HG02884 (cell line): Measurements from ENCODE around the gene PHF21B.

ENCODE experiments used
- ATAC-seq: cut with Tn5 transposase; IDR thresholded peaks from one replicate; pipeline ENCODE4 v1.9.1; 2021; ENCODE audit warnings: mild to moderate bottlenecking, moderate library complexity; ENCODE audit not compliant: unreplicated experiment

The PHF21B gene

DNA sequence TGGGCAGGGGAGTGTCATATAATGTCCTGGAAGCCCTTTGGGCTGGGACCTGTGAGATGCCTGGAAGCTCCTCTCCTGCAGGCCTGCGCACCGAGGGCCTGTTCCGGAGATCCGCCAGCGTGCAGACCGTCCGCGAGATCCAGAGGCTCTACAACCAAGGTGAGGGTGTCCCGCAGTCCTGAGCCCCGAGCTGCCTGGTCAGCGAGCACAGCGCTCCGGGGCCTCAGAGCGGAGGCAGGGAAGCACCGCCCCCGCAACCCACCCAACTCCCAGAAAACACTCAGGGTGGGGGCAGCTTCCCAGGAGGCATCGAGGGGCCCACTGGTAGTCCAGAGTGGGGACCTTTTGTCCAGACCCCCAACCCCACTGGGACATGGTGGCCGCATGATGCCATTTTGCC, 161.9 kb downstream of the PHF21B start:
- no peak for ATAC-seq

DNA sequence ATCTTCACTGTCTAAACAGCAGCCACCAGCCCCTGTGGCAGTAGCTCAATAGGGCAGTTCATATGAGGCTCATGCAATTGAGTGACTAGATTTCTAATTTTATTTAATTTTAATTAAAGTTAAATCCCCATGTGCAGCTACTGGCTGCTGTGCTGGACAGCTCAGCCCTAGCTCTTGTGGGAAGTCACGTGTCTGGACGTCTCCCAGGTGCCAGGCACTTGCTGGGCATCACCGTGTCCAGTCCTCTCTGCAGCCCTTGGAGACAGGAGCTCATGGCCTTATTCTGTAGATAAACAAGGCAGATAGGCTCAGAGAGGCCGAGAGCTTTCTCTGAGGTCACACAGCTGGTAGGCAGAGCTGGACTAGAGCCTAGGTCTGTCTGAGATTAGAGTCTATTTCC, 162.4 kb downstream of the PHF21B start:
- ATAC-seq, result no peak

DNA sequence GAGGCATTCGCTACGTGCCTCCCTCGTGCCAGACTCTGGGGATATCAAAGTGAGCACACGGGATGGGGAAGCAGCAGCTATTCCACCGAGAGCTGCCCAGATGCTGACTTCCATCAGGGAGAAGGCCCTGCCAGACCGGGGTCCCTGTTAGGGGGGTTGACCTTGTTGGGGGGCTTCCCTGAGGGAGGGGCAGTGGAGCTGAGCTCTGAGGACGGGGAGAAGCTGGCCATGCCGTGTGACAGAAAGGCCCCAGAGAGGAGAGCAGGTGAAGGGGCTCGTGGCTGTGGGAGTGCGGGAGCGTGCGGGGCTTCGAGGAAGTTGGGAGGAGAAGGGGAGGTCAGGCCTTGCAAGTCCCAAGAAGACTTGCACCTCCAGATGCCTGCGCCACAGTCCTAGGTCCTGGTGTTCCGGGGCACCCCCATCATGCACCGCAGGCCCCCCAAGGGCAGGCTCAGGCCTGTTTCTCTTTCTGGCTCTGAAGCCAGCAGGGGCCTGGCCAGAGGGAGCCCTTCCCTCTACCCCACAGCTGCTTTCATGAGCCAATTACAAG, 163.0 kb downstream of the PHF21B start:
- ATAC-seq, result no peak

DNA sequence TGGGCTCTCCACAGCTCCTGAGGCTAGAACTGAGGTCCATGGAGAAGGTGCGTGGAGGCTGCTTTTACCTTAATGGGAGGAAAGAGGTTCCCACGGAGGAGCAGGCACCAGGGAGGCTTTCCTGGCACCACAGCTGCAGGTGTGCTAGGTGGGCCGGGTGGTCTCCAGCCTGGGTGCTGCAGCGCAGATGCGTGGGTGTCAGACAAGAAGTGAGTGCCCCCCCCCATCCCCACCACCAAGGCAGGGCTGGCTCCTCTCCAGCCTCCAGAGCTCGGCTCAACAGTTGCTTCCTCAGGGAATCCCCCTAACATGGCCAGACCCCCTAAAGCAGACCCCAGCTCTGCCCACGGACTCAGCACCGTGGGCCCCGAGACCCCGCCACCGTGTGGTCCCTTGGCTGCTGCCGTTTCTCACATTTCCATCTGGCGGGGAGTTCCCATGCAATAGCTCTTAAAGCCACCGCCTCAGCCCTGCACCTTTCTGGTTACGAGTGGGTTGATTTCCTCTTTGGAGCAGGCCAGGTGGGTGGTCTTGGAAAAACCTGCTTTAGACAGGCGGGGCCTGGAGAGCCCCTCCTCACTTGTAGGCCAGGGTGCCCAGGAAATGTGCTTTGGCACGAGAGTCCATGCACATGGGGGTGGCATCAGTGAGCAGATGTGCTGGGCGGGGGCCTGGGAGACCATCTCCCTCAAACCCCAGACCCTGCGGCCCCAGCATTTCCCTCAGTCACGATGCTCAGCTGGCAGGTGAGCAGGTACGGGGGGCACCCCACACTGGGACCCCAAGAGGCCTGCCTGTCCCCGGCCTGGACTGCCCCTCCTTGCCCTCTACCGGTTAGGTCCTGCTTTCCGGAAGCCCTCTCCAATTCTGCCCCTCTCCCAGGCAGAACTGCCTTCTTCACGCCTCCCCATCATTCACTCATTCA, 163.7 kb downstream of the PHF21B start:
- no peak for ATAC-seq

DNA sequence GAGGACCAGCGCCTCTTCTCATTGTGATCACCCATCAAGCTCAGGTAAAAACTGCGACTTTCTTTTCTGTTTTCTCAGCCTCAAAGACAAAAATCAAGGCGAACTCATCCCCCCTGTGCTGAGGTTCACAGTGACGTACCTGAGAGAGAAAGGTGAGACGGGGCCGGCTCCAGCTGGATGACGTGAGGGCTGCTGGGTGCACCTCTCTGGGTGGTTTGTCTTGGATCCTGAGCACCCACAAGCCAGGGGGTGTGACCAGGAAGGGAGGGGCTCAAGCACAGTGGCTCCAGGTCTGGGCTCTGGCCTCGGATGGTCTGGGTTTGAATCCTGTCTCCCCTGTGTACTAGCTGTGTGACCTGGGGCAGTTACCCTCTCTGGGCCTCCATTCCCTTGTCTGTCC, 164.6 kb downstream of the PHF21B start:
- no peak for ATAC-seq

DNA sequence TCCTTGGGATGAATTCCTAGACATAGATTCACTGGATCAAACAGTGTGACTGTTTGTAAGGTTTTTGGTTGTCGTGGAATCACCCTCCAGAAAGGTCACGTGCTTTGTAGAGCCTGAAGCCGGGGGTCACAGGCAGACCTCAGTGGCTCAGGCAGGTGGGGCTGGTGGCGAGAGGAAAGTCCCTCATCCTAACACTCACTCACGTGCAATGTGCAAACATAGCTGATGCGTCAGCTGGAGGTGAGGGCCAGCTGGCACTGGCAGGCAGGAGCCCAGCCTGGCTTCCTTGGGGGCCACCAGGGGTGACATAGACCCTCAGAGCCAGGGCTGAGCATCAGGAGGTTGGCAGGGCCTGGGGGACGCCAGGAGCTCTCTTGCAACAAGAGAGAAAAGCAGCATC, 167.4 kb downstream of the PHF21B start:
- ATAC-seq, result no peak

DNA sequence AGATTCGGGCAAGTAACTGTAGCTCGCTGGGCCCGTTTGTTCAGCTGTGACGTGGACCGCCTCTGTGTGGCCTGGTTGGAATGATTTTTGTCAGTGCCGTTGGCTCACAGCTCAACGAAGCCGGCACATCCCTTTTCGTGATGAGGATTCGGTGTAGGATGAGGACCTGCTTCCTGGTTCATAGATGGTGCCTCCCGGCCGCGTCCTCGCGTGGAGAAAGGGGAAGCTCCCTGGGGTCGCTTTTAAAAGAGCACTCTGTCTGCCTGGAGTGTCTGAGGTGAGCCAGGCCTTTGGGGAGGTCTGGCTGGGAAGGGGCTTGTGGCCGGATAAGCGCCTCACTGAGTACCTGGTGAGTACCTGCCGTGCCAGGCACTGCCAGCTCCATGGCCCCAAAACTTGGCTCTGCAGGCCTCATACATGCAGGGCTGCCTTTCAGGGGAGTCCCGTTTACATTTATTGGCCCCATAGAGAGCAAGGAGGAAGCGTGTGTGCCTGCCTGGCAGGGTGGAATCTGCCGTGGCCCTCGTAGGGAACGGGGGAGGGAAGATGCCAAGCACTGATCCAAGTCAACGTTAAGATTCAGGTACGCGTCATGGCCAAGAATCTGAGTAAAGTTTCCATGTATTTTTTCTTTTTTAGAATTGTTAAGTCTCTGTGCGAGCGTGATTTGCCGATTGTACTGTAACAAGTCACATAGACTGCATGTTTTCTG, 169.0 kb downstream of the PHF21B start:
- no peak for ATAC-seq

DNA sequence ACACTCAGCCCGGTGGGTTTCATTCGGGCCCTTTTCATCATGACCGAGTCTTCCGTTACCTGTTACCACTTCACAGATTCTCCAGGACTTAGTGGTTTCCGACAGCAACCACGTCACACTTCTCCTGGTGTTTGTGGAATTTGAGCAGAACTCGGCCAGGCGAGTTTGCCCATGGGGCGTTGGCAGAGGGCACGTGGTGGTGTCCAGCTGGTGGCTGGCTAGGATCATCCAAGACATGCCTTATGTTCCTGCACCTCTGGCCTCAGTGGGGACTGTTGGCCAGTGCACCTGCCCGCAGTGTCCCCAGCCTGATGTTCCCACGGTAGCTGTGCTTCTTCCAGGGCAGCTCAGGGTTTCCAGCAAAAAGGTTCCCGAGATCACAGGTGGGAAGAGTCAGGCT, 170.1 kb downstream of the PHF21B start:
- ATAC-seq, result no peak

DNA sequence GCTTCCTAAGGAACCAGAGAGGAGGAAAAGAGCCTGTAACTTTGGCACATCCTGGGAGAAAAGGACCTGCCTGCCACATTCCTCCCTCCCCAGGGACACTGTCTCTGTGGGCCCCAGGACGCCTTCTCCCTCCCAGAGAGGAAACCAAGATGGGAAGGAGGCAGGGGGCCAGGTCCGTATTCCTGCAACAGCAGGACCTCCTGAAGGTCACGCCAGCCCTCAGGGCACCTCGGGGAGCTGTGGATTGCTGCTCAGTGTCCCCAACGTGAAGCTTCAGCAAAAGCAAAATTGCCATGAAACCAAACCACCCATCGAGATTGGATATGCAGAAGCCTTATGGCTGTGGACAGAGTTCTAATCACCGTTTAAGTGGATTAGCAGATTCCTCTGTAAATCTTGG, 170.7 kb downstream of the PHF21B start:
- ATAC-seq, result no peak

DNA sequence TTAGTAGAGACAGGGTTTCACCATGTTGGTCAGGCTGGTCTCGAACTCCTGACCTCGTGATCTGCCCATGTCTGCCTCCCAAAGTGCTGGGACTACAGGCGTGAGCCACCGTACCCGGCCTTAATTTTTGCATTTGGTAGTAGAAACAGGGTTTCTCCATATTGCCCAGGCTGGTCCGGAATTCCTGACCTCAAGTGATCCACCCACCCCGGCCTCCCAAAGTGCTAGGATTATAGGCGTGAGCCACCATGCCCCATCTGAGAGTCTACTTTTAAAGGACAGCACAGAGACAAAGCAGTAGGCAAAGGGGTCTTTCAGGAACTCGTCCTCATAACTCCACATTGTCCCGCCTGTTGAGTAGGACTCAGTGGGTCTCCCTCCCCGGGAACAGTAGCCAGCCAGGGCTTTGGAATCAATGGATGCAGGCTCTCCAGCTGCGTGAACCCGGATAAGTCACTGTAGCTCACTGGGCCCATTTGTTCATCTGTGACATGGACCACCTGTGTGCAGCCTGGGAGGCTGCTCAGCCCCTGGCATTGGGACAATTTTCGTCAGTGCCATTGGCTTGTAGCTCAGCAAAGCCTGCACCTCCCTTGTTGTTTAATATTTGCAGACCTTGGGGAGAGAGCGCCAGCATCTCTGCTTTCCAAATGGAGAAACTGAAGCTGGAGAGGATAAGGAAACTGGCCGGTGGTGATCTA, 171.3 kb downstream of the PHF21B start:
- no peak for ATAC-seq

DNA sequence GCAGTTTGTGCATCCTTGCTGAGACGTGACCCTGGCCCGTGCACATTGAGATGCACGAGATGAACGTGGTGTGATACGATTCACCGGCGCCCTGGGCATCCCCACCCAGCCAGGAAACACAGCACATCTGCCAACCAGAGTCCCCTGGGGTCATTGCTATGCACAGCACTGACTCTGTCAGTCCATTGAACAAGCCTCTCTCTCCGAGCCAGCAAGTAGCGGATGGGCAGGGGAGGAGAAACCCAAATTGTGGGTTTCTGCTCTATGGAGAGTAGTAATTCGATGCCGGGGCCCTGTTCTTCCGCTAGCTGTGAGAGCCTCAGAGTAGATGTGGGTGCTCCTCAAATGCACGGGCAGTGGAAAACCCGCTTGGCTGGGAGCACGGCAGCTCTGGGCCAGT, 172.3 kb downstream of the PHF21B start:
- no peak for ATAC-seq

DNA sequence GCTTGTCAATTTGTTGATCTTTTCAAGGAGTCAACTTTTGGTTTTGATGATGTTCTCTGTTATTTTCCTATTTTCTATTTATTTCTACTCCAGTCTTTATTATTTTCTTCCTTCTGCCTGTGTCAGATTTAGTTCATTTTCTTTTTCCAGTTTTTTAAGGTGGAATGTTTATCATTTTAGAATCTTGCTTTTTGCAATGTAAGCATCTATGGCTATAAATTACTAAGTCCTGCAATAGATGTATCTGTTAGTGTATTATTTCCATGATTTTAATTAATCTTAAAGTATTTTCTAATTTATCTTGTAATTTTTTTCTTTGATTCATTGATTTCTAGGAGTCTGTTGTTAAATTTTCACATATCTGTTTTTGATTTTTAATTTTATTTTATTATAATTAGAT, 175.7 kb downstream of the PHF21B start:
- ATAC-seq, result no peak

DNA sequence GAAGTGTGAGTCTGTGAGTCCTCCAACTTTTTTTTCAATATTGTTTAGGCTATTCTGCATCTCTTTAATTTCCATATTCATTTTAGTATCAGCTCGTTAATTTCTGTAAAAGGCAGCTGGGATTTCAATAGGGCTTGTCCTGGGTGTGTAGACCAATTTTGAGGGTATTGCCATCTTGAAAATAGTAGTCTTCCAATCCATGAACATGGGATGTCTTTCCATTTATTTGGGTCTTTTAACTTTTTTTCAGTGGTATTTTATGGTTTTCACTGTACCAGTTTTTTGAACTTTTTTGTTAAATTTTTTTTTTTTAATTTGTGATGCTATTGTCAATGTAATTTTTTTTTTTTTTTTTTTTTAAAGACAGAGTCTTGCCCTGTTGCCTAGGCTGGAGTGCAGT, 177.9 kb downstream of the PHF21B start:
- no peak for ATAC-seq
